IPS DF 6.9 (cell line): Measurements from ENCODE around the gene FEN1.

Source experiments
- DNase-seq: peaks from one replicate; pipeline ENCODE4 v3.0.0-alpha.2; 2013; ENCODE audit warnings: low read depth, low spot score
- H3K27ac ChIP-seq: one replicate; pipeline ENCODE4 v1.5.1; 2013; ENCODE audit warnings: low read length, control low read depth
- H3K27me3 ChIP-seq: 2 replicates; pipeline ENCODE4 v1.6.1; 2013; ENCODE audit warnings: mild to moderate bottlenecking, low read length; ENCODE audit not compliant: control insufficient read depth, insufficient read depth
- H3K36me3 ChIP-seq: 2 replicates; pipeline ENCODE4 v1.6.1; 2013; ENCODE audit warnings: low read length; ENCODE audit not compliant: control insufficient read depth, insufficient read depth
- H3K4me1 ChIP-seq: 2 replicates; pipeline ENCODE4 v1.6.1; 2013; ENCODE audit warnings: low read length; ENCODE audit not compliant: control insufficient read depth, insufficient read depth
- H3K4me3 ChIP-seq: 2 replicates; pipeline ENCODE4 v1.5.1; 2013; ENCODE audit warnings: mild to moderate bottlenecking, low read length
- H3K9me3 ChIP-seq: 2 replicates; pipeline ENCODE4 v1.6.1; 2013; ENCODE audit warnings: low read length, inconsistent platforms; ENCODE audit not compliant: control insufficient read depth, insufficient read depth
- WGBS: extraction: QIAGEN DNeasy Blood & Tissue Kit; methylation state at CpG from one replicate; pipeline ENCODE4 v1.1.7; 2013; ENCODE audit warnings: mixed read lengths, missing lambda C conversion rate; ENCODE audit not compliant: insufficient read length, insufficient coverage; 5-methylcytosine and 5-hydroxymethylcytosine counted together

Gene FEN1

GRCh38 chr11:61812736-61813411 is 20.2 kb downstream of the FEN1 start:
- DNase-seq, result no peak
- Histone ChIP-seq H3K27ac (no peak overlapping the region), H3K27me3 (no peaks in the 10 kb centered on the region), H3K9me3 (no peaks in the 10 kb centered on the region), H3K4me1 (no peaks in the 10 kb centered on the region), H3K4me3 (no peak overlapping the region), H3K36me3 (peaks cover 34% of the 10 kb centered on the region)
- no CpG with 5 or more reads among the region's 4 CpGs for WGBS

GRCh38 chr11:61814247-61814957 is 21.7 kb downstream of the FEN1 start:
- Histone ChIP-seq H3K4me1 (no peaks in the 10 kb centered on the region), H3K27ac (no peak overlapping the region), H3K27me3 (no peaks in the 10 kb centered on the region), H3K36me3 (peaks cover 31% of the 10 kb centered on the region), H3K4me3 (peak overlapping the region; percentile 32; the same call in 1 of the 2 replicates), H3K9me3 (no peaks in the 10 kb centered on the region)
- no peak for DNase-seq
- WGBS, result no CpG with 5 or more reads among the region's 16 CpGs

GRCh38 chr11:61814958-61815789 is 22.5 kb downstream of the FEN1 start:
- H3K36me3 ChIP-seq, result peaks cover 26% of the 10 kb centered on the region
- no peaks in the 10 kb centered on the region for H3K27me3 ChIP-seq
- DNase-seq, result peak; percentile 99
- no peaks in the 10 kb centered on the region for H3K9me3 ChIP-seq
- no CpG with 5 or more reads among the region's 66 CpGs for WGBS
- H3K4me1 ChIP-seq, result no peaks in the 10 kb centered on the region
- H3K27ac ChIP-seq, result no peak overlapping the region
- H3K4me3 ChIP-seq, result peak overlapping the region; percentile 77

GRCh38 chr11:61815790-61816735 is 23.4 kb downstream of the FEN1 start:
- WGBS, result no CpG with 5 or more reads among the region's 69 CpGs
- peaks cover 17% of the 10 kb centered on the region for H3K36me3 ChIP-seq

GRCh38 chr11:61816736-61817455 is 24.2 kb downstream of the FEN1 start, which contains the start of gene FADS1:
Gene FADS1, minus strand, starts transcription at chr11:61817003. Its CDS starts 74 bp downstream, at chr11:61816929.
- Histone ChIP-seq H3K36me3 (peaks cover 11% of the 10 kb centered on the region; the same call in 1 of the 2 replicates), H3K4me3 (peak within 1 kb of the TSS; percentile 77), H3K27me3 (no peaks in the 10 kb centered on the region), H3K9me3 (no peaks in the 10 kb centered on the region), H3K27ac (no peak within 1 kb of the TSS), H3K4me1 (no peaks in the 10 kb centered on the region)
- no CpG with 5 or more reads among the region's 73 CpGs for WGBS
- no peak for DNase-seq

More at GRCh38 chr11:61815790-61816735, 23.4 kb downstream of the FEN1 start:
- Histone ChIP-seq H3K9me3 (no peaks in the 10 kb centered on the region), H3K4me3 (peak overlapping the region; percentile 77), H3K27me3 (no peaks in the 10 kb centered on the region), H3K27ac (no peak overlapping the region), H3K4me1 (no peaks in the 10 kb centered on the region)
- no peak for DNase-seq

- Histone ChIP-seq H3K9me3 (no peaks in the 10 kb centered on the region), H3K4me1 (no peaks in the 10 kb centered on the region), H3K4me3 (peak overlapping the region; percentile 77; the same call in 1 of the 2 replicates), H3K36me3 (peaks cover 5% of the 10 kb centered on the region; the same call in 1 of the 2 replicates), H3K27ac (no peak overlapping the region), H3K27me3 (no peaks in the 10 kb centered on the region)
- WGBS, result no CpG with 5 or more reads among the region's 6 CpGs
- no peak for DNase-seq
Observed at GRCh38 chr11:61817471-61818202, 24.9 kb downstream of the FEN1 start.

- no peak overlapping the region for H3K4me3 ChIP-seq
- H3K27ac ChIP-seq, result no peak overlapping the region
- H3K4me1 ChIP-seq, result no peaks in the 10 kb centered on the region
- no peaks in the 10 kb centered on the region for H3K36me3 ChIP-seq
- no CpG with 5 or more reads among the region's 2 CpGs for WGBS
- no peaks in the 10 kb centered on the region for H3K27me3 ChIP-seq
- no peak for DNase-seq
- H3K9me3 ChIP-seq, result no peaks in the 10 kb centered on the region
Observed at GRCh38 chr11:61820174-61820573, 27.5 kb downstream of the FEN1 start.

- H3K4me3 ChIP-seq, result peak overlapping the region; percentile 68; the same call in 1 of the 2 replicates
- H3K27ac ChIP-seq, result peak overlapping the region; percentile 15
- H3K36me3 ChIP-seq, result no peaks in the 10 kb centered on the region
- no peaks in the 10 kb centered on the region for H3K9me3 ChIP-seq
- H3K27me3 ChIP-seq, result no peaks in the 10 kb centered on the region
- no peak for DNase-seq
- no peaks in the 10 kb centered on the region for H3K4me1 ChIP-seq
- no CpG with 5 or more reads among the region's 23 CpGs for WGBS
Observed at GRCh38 chr11:61826930-61827570, 34.3 kb downstream of the FEN1 start.
